ENCODE data around the gene VPS52. TPM values are rescaled to one million over a fixed set of nuclear protein-coding genes. Genes with fewer than 3 reads are reported as not detected.

The VPS52 gene
- polyA plus RNA-seq, 4 donors: 53.1 to 96.0 (median 75.1) TPM

DNA sequence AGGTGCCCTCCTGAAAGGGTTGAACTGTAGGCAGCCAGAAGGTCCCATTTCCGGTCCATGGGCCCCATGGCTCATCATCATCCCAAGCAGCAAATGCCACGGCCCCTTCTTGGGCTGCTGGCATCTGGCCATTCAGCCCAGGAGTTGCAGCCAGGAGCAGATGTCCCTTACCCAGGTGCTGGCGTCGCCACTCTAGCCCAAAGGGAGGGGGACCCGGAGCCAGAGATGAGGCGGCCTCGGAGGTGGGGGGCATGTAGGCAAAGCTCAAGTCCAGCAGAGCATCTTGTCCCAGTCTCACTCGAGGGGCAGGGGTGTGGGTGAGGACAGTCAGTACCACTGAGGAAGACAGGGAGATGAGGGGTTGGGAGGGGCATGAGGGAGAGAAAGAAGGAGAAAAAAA lies 33.4 kb upstream of the VPS52 start:
- no peak for DNase-seq (ENCODE audit: low read depth in 4 of 4, low spot score in 3 of 4)

DNA sequence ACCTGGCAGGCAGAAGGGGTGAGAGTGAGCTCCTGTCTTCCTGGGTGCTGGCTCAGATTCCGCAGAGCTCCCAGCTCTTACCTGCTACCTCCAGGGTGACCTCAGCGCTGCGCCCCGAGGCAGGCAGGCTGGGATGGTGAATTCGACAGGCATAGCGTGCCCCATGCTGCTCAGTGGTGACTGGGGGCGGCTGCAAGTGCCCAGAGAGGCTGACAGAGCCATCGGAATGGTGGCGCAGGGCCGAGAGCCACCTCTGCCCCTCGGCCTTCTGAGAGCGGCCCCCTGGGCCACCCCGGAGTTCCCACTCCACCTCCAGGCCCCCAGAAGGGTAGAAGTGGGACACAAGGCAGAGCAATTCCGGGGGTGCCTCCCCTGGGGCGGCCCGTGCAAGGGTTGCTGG lies 32.5 kb upstream of the VPS52 start:
- DNase-seq (ENCODE audit: low read depth in 4 of 4, low spot score in 3 of 4): no peak

DNA sequence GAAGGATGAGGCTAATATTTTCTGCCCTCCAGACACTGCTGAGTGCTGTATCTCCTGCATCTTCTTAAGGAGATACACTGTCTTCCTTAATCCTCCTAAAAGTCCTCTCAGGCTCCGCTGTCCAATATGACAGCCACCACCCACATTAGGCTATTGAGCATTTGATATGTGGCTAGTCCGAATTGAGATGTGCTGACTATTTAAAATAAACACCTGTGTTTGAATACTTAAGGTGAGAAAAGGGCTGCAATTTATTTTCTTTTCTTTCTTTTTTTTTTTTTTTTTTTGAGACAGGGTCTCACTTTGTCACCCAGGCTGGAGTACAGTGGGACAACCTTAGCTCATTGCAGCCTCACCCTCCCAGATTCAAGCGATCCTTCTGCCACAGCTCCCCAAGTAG lies 30.2 kb upstream of the VPS52 start:
- no peak for DNase-seq (ENCODE audit: low read depth in 4 of 4, low spot score in 3 of 4)

DNA sequence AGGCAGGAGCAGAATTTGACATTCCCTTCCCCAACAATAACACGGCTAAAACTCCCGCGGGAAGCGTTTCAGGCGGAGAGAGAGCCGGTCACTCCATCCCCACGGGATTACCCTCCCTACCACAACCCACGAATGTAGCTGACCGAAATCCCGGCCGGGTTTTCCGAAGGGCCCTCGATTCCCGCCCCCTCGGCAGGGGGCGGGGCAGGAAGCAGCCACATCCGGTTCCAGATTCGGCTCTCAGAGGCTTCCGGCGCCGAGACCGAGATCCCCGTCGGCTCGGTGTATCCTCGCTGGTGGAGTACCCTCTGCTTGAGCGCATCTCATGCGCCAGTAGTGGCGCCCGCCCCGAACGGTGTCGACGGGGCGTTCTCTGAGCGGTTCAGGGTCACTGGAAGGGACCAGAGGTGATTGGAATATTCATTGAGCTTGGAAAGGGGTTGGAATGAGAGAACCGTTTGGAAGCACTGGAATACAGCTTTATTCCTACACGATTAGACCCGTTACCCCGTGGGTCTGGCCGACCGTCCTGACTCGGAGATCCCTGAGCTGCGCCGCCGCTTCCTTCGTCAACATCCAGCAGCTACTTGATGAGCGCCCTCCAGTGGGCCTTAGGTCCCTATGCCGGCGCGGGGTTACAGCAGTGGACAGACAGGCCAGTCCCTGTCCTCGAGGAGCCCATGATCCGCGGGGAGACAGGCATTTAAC lies 27.7 kb upstream of the VPS52 start:
- peak in 2 of 4 donors; percentile 87 to 88 for DNase-seq (ENCODE audit: low read depth in 4 of 4, low spot score in 3 of 4)

DNA sequence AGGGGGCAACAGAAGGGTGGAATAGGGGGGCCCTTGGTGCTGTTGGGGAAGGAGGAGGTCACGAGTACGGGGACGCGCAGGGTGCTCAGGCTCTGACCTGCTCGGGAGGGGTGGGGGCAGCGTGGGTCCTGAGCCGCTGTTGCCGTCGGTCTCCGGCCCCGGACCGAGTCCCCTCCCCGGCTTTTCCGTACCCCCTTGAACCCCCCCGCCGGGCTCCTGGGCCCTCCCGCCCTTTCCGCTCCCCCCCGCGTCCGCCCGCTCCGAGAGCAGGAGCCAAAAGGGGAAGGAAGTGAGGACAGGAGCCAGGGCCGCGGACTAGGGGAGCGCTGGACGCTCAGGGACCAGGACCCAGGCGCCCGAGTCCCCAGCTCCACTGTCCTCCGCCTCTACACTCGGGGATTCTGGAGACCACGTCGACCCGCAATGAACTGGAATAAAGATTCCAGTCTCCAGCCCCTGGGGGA lies 27.1 kb upstream of the VPS52 start, which contains the start of gene RGL2:
TSS of gene RGL2 (minus strand) at position 170 of the 464 bp plus-strand sequence. CDS start 332 bp downstream, outside the sequence.
- peak in 1 of 4 donors; percentile 32 for DNase-seq (ENCODE audit: low read depth in 4 of 4, low spot score in 3 of 4)

DNA sequence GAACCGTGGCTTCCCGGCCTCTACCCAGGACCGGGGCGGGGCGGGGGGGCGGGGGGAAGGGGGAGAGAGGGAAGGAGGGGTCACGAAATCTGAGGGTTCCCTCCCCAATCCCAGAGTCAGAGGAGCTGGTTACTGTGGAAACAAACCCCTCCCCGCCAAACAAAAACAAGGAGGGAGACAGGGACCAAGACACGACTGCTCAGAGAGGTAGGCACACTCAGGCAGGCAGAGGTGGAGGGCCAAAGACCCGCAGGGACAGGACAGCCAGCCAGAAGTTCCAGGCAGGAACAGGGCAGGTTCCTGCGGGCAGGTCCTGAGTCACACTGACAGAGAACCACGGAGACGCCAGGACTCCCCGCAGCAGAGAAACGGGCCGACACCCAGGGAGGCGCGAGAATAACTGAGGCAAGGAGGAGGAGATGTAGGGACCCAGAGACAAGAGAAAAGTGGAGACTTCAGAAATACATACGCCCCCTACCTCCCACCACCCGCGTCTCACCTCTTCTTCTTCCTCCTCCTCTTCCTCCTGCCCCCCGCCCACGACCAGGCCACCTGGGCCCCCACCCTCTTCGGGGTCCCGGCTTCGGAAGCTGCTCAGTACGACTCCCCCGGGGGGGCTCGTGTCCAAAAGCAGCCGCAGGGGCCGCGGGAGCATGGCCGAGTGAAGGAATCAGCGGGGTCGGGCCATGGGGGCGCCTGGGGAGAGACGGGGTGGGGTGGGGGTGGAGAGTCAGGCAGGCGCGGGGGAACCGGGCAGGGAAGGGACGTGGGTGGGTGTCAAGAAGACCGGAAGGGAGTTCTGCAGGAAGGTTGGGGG lies 26.5 kb upstream of the VPS52 start:
- peak in 1 of 4 donors; percentile 51 for DNase-seq (ENCODE audit: low read depth in 4 of 4, low spot score in 3 of 4)

DNA sequence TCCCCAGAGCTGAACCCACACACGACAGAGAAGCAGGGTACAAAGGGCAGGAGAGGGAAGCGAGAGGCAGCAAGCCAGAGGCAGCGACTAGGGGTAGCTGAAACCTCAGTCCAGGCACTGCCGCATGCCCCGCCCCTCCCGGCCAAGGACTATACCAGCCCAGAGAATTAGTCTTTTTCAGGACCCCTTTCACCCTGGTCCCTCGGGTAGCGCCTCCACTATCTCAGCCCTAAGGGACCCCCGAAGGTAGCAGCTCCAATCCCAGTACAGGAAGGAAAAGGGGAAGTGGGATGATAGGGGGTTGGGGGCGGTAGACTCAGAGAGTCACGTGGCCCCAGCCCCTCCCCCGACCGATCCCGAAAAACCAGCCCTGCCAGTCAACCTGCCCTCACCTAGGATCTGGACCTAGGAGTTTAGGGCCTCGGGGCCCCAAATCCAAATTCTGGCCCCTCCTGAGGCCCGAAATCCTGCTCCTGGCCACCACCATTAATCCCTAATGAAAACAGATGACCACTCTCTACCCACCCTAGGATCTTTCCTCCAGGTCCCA lies 25.8 kb upstream of the VPS52 start:
- DNase-seq (ENCODE audit: low read depth in 4 of 4, low spot score in 3 of 4): peak in 1 of 4 donors; percentile 33

DNA sequence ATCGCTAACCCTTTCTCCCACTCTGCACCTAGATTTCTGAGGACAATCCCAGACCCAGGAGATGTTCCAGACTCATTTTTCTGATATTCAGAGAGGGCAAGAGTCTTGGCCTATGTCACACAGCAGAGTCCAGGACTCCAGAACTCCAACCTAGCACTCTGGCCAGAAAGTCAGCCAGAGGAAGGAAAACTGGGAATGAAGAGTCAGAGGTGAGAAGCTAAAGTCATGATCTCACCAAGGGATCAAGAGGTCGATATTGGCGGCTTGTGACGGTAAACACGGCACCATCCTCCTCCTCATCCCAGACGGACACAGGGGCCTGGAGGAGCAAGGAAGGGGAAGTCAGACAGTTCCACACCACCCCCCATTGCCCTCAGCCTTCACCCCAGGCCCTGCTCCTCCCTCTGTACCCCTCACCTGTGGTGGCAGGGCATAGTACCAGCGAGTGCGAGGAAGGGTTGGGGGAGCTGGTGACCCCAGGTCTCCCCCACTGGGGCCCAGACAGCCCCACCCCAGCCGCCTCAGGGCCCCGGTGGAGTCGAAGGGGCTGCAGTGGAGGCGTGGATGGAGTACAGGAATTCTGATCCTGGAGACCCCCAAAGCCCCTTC lies 25.2 kb upstream of the VPS52 start:
- DNase-seq (ENCODE audit: low read depth in 4 of 4, low spot score in 3 of 4): no peak

DNA sequence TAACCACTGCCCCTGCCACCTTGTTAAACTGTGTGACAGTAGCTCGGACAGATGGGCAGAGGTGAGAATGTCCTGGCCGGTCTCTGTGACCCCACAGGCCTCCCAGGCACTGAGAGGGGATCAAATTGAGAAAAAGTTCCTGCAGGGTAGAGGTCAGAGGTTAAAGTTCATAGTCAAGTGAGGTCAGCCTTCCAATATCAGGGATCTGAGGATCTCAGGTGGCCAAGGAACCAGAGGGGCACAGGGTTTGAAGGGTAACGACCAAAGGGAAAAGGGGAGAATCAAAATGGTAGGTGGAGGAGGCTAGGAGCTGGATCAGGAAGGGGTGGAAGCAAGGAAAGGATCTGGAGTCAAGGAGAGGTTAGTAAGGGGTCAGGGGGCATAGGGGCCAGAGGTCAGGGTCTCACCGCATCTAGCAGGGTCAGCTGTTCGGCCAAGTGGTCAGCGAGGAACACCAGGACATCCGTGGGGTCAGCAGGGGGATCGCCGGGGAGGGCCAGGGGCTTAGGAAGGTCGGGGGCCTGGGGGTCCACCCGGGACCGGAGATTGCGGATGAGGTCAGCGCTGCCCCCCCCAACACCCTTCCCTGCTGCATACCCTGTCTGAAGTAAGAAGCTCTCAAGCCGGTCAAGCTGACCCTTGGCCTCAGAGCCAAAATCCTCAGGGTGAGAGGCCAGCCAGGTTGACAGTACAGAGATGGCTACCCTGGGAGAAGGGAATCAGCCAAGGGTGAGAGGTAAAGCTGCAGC lies 24.1 kb upstream of the VPS52 start:
- DNase-seq (ENCODE audit: low read depth in 4 of 4, low spot score in 3 of 4): no peak

DNA sequence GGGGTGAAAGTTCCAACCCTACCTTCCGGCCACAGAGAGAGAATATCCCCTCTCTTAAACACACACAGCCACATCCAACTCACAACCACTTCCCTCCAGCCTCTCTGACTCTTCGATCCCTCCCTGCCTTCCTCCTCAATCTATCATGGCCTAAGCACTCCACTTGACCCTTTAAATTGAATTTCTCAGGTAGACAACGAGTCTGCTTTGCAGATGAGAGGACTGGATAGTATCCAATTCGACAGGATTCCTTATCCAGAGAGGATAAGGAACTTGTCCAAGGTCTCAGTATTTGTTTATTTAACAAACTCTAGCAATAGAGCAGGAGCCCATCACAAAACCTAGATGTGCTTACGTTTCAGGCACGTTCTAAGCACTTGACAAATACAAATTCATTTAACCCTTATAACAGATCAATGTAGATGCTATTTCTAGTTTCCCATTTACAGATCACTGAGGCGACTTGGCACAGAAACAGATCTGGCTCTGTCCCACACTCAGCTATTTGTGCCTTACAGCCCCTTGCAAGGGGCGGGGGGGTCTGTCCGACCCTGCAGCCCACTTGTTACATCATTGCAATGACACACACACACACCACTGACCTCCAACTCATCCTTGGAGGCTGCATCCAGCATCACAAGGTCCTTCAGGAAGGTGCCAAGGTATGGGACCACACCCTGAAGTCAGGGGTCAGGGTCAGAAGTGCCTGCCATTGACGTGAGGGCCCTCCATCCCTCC lies 22.6 kb upstream of the VPS52 start:
- DNase-seq (ENCODE audit: low read depth in 4 of 4, low spot score in 3 of 4): no peak

DNA sequence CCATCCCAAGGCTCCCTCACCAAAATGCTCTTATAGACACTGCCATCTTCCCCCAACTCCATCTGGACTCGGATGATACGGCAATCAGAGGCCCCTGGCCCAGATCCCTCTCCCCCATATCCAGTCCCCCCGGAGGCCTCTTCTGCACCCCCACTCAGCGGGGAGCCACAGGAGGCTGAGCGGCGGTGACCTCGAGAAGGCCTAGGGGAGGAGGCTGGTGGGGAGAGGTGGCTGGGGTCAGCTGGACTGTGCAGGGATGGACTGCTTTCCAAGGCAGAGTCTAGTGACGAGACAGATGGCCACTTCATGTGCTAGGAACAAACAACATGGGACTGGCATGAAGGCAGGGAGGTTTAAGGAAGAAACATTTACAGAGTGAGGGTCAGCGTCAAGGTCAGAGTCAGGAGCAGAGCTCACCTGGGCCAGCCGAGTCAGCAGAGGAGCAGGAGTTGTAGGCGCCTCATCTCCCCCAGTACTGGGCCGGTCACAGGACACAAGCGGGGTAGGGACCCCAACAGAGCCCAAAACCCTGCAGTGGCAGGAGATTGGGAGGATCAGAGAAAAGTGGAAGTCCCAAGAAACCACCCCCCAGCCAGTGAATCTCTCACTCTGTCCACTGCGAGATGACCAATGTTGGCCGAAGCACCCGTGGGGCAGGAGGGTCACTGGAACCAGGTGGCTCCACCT lies 21.5 kb upstream of the VPS52 start:
- DNase-seq (ENCODE audit: low read depth in 4 of 4, low spot score in 3 of 4): no peak

DNA sequence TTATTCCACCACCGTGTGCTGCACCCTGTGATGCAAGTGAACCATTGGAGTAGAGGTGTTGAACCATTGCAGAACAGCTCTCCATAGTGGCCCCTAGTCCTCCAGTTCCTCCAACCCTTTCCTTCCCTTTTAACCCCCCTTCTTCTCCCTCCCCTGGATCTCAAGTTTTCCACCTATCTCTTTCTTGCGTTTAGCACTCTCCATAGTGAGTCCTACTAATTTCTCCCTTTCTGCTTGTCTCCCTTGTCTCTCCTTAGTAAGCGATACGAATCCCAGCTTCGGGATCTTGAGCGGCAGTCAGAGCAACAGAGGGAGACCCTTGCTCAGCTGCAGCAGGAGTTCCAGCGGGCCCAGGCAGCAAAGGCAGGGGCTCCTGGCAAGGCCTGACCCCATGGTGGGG lies 18.8 kb upstream of the VPS52 start:
- DNase-seq (ENCODE audit: low read depth in 4 of 4, low spot score in 3 of 4): no peak

DNA sequence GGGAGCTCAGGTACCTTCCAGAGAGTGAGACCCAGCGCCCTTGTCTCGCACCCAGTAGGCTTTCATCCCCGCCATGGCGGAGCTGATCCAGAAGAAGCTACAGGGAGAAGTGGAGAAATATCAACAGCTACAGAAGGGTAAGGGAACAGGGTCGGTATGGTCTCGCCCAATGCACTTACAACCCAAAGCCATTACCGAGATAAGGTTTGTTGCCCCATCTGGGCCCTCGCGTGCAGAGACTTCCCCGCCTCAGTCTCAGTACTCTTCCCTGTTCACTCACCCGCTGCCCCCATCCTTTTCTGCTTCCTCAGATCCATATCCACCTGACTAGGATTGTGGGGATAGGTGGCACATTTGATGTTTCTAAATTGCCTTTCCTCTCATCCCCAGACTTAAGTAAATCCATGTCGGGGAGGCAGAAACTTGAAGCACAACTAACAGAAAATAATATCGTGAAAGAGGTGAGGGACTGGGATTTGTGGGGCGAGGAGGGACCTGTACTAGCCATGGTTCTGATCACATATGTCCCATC lies 18.2 kb upstream of the VPS52 start:
- DNase-seq (ENCODE audit: low read depth in 4 of 4, low spot score in 3 of 4): no peak

DNA sequence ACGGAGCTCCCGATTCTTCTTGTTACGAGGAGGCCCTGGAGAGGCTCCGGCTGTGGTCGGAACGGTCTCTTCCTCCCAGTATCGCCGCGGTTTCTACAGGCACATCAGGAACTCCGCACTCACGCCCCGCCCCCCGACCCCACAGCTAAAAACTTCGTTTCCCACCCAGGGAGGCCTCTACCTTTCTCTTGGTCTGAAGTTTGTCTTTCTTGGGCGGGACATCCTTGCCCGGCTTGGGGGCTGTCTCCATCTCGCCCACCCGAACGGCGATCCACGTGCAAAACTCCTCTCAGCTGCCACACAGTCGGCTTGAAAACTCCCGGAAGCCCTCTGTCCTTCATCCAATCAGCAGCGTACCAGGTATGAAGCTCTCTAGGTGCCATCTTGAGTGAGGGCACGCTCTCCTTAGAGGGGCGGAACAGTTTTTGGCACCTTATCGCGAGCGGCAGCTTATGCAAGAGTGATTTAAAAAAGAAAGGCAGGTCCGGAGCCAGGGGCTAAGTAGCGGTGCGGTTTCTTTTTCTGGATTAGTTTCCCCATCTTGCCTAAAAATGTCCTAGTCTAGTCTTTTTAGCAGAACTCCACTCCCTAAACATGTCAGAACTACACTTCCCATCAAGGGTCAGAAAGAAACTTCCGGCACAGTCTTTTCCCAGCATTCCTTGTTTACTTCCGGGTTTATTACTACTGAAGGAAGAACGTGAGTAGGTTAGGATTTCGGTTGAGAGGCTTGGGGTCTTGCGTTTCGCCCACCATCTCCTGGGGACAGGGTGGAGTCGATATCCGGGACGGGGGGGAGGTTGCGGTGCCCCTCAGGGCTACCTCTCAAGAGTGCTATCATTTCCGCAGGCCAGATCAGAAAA lies 17.5 kb upstream of the VPS52 start, which contains the start of the genes PFDN6 and WDR46:
TSS of gene PFDN6 (plus strand) at position 681 of the 863 bp plus-strand sequence. CDS start 256 bp downstream, outside the sequence.
TSS of gene WDR46 (minus strand) at position 319 of the 863 bp plus-strand sequence. CDS start at position 250, 69 bp downstream.
- peak in 3 of 4 donors; percentile 87 to 92 (median 89) for DNase-seq (ENCODE audit: low read depth in 4 of 4, low spot score in 3 of 4)

DNA sequence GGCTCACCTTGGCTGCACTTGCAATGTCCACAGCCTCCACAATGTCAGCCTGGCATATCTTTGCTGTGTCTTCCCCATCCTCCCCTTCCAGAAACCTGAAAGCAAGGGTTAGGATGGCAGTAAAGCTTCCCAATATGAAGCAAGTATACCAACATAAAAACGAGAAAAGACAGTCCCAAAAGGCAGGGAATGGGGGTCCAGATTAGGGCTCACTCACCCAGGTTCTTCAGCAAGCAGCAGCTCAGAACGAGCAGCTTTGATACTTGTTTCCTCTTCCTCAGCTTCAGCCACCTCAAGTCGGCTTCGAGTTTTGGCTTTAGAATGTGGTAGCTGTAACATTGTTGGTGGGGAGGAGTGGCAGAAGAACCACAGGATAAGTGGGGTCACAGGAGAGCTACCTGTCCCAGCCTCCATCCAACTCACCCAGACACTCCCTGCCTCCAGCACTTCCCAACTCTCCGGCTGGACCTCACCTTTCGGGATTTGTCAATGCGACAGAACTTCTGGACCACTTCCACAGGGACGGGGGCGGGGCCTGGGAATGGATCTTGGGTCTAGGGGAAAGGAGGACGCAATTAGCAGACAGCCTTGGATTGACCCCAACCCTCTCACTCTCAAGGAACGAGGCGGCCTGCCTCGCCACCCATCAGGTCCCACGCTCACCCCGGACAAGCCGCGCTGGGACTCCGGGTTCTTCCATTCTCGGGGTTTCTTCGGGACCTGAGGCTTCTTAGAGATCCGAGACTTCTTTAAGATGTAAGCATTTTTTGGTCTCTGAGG lies 16.7 kb upstream of the VPS52 start:
- no peak for DNase-seq (ENCODE audit: low read depth in 4 of 4, low spot score in 3 of 4)

DNA sequence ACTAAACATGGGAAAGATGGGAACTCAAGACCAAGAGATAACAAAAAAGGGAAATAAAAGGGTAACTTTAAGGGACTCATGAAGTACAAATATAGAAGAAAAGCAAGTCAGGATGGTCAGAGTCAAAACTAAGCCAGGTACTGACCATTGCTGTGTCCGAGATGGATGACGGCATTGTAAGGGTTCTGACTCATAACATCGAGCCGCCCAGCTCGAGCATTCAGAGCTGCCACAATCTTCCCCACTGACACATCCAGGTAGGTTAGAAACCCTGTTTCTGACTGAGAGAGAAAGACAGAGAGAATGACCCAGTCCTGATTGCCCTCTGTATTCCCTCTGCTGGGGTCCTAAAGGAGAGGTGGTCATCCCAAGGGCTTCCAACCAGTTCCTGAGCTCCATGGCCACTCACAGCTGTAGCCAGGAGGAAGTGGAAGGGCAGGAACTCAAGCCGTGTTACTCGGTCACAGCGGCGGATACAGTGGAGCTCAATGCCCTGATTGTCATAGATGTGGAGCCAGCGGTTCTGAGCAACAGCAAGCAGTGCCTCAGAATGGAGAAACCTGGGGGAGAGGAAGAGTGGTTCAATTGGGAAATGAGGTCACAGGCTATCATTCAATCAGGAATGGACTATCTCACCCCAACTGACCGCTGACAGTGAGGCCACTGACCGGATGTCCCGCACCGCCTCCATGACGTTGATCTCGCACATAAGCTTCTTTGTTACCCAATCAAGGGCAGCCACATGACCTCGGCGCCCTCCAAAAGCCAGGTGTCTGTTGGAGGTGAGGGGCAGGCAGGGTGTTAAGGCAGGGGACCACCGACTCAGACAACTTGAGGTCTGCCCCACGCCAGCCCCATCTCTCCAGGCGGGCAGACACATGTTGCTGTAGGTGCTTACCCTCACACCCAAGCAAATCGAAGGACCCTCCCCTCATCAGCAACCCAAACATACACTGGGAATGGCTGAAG lies 15.6 kb upstream of the VPS52 start:
- no peak for DNase-seq (ENCODE audit: low read depth in 4 of 4, low spot score in 3 of 4)
